ENCODE data around the gene GMEB2.

Gene GMEB2

GRCh38 chr20:63558804-63559484 is 68.0 kb downstream of the GMEB2 start:
- DNase-seq (ENCODE audit: low spot score) = no peak
- no peak for TF ChIP-seq CTCF (IDR thresholded peaks at IDR 0.05; ENCODE audit: extremely low read depth, missing control alignments)

GRCh38 chr20:63557481-63557891 is 69.4 kb downstream of the GMEB2 start:
- TF ChIP-seq CTCF (IDR thresholded peaks at IDR 0.05; ENCODE audit: extremely low read depth, missing control alignments) = no peak
- DNase-seq (ENCODE audit: low spot score) = no peak

- no peak for DNase-seq (ENCODE audit: low spot score)
- TF ChIP-seq CTCF (IDR thresholded peaks at IDR 0.05; ENCODE audit: extremely low read depth, missing control alignments) = no peak
These were observed 69.9 kb downstream of the GMEB2 start for GRCh38 chr20:63556873-63557478.

GRCh38 chr20:63555661-63556381 is 71.1 kb downstream of the GMEB2 start:
- DNase-seq (ENCODE audit: low spot score) = no peak
- no peak for TF ChIP-seq CTCF (IDR thresholded peaks at IDR 0.05; ENCODE audit: extremely low read depth, missing control alignments)

GRCh38 chr20:63554361-63555278 is 72.3 kb downstream of the GMEB2 start:
- no peak for DNase-seq (ENCODE audit: low spot score)
- TF ChIP-seq CTCF (IDR thresholded peaks at IDR 0.05; ENCODE audit: extremely low read depth, missing control alignments) = no peak

- peak; percentile 74 for DNase-seq (ENCODE audit: low spot score)
- TF ChIP-seq CTCF (IDR thresholded peaks at IDR 0.05; ENCODE audit: extremely low read depth, missing control alignments) = no peak
These were observed 73.0 kb downstream of the GMEB2 start, which contains the start of gene FNDC11 for GRCh38 chr20:63553933-63554290. Gene FNDC11 (plus strand): TSS chr20:63554159. CDS start chr20:63555664, 1,505 bp downstream.

All from GM20000 (cell line).